22Rv1 (cell line): ENCODE measurements around the gene AIF1.

Experiments used
- CTCF ChIP-seq: fragments of 450-650 bp; IDR thresholded peaks from 2 replicates; pipeline ENCODE4 v1.5.1; 2017; ENCODE audit warnings: mild to moderate bottlenecking
- ZFX ChIP-seq: fragments of 450-650 bp; IDR thresholded peaks from 2 replicates; pipeline ENCODE4 v1.6.1; 2017; ENCODE audit warnings: antibody characterized with exemption, borderline replicate concordance

GRCh38 chr6:31610968-31611367 lies 4.1 kb upstream of the AIF1 start:
- TF ChIP-seq CTCF, result no peak
- no peak for TF ChIP-seq ZFX
